GM19372 (cell line): Measurements from ENCODE around the gene WARS2.

ENCODE experiments used
- ATAC-seq: cut with Tn5 transposase; IDR thresholded peaks from one replicate; pipeline ENCODE4 v1.9.1; 2021; ENCODE audit warnings: mild to moderate bottlenecking, low read depth, moderate library complexity; ENCODE audit not compliant: unreplicated experiment

WARS2 gene

DNA sequence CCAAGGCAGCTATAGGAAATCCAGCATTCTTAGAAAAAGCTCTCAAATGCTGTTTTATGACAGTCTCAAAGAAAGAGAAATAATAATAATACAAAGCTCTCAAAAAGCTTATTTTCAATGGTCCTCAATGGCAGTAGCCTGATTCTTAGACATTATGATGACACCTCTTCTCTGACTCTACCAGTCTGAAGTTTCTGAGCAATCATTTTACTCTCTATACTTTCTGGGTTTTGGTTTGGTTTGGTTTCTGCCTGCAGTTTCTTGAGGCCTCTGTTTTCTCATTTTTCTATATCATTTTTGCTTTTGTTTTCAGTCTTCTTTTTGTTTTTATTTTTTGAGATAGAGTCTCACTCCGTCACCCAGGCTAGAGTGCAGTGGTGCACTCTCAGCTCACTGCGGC is 102.1 kb downstream of the WARS2 start:
- ATAC-seq, result no peak

DNA sequence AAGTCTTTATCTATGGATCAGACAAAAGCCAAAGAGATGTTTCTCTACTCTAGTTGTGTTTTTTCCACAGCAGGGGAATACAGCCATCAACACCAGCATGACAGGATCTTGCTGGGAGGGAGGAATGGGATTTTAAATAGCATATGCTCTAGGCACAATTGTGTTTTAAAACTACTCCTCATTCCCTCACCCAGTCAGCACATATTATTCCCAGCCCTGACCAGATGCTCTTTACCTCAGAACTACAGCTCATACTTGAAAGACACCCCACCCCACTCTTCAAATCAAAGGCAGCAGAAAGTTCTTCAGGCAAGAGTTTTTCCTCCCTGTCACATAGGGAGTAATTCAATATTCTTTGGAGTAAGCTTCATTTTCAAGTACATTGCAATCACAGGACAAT is 106.1 kb downstream of the WARS2 start:
- ATAC-seq, result no peak

DNA sequence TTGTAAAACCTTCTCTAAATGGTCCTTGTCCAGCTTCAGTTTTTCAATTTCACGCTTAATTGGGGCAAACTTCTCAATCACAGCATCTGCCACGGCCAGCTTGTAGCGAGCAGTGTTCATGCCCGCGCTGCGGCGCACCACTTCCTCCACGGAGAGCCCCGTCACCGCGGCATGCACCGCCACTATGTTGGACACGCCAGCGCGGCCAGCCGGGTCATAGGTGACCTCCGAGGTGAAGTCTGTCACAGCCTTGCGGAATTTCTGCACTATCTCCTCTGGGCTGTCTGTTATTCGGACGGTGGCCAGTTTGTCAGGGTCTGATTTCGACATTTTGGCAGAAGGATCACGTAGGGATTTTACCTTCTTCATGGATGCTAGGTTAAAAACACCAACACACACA is 107.5 kb downstream of the WARS2 start:
- ATAC-seq, result no peak

DNA sequence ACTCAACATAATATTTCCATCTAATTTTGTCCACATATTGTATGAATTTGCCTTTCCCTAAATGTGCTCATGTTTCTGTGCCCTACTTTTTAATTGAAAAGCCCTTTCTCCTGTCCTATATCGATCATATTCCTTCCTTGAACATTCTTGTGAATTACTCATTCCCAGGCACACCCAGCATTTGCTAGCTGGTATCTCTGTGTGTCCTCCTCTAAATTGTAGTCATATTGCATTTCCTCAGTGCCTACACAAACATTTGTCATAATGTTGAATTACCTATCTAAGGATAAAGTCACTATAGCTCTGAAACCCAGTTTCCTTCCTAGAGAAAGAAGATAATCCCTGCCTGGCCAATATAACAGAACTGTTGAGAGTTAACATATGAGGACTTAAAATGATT is 112.7 kb downstream of the WARS2 start:
- ATAC-seq, result no peak

DNA sequence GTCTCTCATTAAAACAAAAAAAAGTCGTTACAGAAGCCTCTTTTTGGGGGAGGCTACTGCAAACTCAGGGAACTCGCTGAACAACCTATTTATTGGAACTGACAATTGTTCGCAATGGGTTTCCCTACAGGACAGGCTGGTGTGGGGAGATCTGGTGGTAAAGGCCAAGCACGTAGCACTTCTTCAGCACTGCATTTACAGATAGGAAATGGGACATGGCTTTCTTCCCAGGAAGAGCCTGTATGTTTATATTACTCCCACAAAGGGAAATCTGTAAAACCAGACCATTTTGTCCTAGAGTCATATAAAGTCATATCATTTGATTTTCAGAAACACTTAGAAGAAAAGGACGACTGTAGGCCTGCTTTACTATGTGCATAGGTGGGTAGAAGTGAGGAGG is 113.5 kb downstream of the WARS2 start:
- no peak for ATAC-seq

DNA sequence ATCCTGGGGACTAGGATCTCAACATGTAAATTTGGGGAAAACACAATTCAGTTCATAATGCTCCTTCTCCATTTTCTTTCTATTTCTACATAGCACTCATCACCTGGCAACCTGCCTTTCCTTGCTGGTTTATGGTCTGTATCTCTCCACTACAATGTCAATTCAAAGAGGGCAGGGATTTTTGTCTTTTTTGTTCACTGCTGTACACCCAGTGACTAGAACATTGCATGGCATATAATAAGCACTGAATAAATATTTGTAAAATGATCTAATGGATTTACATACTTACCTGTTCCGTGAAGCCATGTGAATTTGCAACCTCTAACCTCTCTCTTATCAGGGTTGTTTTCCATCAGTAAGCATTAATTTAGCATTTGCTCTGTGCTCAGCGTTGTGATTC is 124.9 kb downstream of the WARS2 start:
- ATAC-seq, result no peak

DNA sequence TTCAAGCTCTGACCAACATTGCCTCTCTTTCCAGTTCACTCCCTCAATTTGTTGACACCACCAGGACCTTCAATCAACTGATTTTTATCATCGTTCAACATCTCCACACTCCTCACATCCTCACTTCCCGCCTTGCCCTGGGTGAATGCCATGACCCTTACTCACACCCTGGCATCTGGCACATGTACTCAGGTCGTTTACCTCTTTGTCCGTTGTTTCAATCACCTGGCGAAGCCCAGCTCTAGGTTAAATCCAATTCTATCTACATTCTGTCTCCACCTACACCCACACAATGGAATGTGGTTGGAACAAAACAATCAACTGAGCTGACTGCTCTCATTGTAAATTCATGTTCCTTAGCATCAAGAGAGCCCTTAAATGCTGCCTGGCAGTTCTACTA is 128.1 kb downstream of the WARS2 start:
- ATAC-seq, result no peak

DNA sequence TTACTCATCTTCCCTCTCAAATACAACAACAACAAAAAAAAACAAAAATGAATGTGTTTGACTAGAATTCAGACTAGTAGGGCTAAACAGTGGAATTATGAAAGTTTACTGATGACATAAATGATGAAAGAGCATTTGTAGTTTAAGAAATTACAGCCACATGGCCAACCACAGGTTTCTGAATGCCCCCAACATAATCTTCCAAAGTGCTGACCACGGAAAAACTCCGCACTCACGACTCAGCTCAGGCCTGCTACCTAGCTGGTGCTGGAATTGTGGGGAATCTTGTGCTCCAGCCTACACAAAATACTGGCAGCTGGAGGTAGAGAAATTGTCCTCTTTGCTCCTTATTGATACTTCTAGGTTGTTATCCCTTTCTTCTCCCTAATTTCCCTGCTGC is 128.7 kb downstream of the WARS2 start:
- no peak for ATAC-seq

DNA sequence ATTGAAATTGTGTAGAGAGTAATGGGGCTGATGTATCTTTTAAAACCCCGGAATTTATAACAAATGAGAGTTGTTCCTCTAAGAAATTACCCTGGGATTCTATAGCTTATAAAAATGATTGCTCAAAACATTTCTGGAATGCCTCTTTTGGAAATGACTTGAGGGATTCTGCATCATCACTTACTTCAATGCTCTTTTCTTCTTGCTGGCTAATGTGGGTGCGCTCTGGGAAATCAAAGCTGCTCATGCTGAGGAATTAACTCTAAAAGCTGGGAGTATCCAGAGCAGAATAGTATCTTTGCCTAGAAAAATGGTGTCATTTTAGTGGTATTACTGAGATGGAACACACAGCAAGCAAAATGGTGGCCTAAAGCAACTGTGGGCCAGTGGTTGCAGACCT is 129.3 kb downstream of the WARS2 start:
- ATAC-seq, result no peak

DNA sequence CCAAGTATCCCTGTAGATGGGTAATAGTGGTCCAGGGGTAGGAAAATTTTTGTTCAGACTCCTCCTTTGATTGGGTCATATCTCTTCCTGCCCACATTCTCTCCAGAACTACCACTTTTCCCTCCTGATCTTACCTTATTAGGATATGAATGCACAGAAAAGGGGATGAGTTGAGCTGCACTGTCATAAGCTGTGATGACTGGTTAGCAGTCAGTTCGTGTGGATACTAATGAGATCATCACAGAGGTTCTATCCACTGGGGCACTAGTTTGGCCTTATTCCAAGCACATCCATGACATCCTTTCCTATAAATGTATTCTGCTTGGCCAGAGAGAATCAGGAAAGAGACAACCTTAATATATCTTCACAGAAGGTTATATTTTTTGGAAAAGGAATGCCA is 130.3 kb downstream of the WARS2 start:
- no peak for ATAC-seq

DNA sequence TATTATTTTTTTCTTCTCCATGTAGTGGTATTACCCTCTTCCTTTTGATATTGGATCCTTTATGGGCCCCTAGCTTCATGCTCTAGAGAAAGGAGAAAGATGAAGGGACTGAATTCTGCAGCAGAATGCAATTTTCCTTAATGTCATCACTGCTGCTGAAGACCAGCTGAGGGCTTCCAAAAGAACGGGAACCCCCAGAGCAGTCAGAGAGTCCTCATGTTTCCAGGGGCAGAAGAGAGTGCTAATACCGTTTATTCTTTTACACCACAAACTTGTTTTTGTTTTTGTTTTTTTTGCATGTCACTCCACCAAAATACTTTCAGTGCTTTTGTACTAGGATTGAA is 131.2 kb downstream of the WARS2 start:
- no peak for ATAC-seq

DNA sequence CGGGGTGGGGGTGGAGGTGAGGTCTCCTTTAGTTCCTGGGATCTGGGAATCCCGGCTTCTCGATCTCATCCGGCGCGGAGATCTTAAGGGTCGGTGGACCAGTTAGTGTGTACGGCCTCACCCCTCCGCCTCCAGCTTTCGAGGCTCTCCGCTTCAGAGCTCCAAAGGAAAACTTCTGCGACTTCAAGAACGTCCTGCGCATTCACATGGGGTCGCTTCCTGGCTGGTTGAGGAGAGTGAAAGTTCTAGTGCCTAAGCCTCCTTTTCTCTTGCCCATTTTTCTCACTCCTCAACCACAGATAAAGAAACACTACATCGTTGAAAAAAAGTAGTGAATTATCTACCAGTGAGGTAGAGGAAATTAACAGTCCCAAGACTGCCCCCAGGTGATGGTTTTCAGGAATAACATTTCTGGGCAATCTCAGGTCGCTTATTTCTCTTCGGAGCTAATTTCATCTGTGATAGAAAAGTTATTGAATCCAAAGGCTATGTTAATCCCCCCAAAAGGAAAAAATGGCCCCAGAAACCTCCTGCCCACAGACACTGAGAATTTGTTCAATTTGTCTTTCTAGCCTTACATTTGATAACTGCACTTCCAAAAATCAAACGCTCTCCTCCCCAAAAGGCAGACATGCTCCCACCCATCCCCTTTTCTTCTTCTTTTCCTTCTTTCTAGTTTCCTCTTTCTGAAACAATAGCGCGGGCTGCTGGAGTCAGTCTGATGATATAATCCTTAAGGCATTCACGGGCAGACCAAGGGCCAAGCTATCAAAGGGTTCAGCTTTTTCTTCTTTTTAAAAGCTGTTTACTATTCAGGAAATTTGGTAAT is 131.8 kb downstream of the WARS2 start:
- ATAC-seq, result peak; percentile 76

DNA sequence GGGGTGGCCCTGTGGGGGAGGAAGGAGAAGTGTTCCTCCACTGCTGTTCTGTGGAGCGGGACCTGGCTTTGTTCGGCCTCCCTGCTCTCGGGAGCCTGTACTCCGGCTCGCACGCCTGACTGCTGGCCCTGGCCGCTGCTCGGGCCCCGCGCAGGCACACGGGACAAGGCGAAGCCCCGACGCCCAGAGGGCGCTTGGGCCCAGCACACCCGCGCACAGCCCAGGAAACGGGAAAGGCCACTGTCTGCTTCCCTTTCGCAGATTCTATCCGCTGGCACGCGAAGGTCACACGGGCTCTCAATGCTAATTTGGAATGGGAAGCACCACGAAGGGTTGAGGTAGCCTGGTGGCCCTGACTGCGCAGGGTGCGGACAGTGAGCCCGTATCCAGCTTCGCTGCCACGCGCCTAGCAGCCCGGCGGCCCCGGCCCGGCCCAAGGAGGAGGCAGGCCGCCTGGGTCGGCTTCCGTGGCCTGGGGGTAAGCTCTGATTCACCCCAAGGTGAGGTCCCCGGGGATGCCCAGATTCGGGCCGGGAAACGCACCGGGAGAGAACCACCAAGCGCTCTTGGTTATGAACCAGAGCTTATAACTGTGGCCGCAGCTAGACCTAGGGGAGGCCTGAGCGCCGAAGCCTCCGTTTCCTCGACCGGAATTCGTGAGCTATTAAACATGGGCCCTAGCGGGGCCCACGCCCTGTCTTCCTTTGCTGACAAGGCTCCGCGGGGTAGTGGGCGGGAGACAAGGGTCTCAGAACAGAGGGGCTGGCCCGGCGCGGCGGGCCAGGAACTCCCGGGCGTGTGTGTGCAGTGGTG is 132.6 kb downstream of the WARS2 start:
- ATAC-seq, result no peak

DNA sequence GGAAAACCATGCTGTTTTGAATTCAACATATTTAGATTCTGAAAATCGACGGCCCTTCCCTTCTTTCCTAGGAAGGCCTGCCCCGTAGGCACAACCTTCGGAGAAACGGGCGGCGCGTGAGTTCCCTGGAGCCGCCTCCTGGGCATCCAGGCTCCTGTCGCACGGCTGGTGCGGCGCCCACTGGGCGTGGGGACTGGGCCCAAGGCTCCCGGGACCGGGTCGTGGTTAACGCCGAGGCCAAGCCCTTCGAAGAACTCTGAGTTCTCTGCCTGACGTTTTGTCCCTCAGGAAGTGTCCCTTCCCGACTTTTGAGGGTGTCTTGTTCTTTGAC is 133.1 kb downstream of the WARS2 start:
- no peak for ATAC-seq

DNA sequence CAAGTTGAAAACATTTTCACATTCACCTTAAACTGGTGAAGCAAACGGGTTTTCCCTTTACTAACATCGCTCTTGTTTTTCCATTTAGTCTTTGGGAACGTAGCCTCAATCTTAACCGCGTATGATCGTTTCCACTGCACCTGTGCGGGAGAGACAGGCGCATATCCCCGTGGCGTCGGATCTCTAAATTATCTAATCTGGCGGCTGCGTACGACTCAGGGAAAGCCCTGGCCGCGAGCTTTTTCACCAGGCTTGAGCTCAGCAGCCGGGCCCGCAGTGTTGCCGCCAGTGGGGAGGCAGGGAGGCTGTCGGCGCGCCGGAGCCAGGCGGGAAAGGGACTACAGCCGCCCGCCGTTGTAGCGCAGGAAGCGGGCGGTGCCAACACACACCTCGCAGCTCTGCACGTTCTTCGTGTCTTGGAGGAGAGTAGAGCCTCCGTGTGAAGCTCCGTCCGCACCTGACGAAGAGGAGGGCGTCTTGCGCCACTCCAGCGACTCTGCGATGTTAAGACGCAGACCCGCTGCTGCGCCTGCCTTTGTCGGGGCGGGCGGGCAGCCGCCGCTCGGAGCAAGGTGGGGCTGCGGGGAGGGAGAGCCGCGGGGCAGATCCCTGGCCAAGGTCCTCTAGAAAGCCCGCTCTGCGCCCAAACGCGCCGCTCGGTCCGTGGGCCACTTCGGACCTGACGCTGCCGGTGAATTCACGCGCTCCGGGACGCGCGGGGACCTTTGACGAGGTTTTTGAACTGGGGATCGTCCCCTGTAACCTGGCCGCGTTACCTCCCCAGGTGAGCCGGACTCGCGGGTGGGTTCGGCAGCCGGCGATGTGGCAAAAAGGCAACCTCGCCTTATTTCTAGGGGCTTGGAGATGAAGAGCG is 133.8 kb downstream of the WARS2 start:
- ATAC-seq, result no peak

DNA sequence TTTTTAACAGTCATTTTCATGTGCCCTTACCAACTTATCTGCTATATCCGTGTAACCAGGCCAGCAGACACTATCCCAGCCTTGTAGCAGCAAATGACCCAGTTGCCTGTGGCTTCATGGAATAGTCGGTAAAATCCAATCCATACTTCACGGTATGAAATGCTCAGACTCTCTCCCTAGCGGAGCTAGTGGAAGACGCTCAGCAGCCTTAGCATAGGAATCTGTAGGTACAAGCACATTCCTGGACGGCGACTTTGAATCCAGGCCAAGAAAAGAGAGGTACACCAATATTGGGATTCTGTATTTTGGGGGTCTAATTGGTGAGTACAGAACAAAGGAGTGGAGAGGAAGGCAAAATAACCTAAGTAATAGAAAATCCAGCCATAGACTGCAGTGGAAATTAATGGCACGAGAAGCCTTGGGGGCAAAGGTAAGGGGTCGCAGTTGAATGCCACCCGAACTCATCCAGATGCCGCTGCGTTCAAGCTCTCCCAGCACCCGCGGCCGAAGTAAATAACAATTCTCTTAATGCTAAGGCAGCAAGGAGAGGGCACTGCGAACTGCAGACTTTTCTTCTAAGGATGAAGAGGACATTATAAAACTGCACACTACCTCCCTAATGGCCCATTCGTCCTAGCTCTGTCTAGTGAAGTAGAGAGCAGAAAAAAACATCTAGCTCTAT is 134.6 kb downstream of the WARS2 start:
- no peak for ATAC-seq

DNA sequence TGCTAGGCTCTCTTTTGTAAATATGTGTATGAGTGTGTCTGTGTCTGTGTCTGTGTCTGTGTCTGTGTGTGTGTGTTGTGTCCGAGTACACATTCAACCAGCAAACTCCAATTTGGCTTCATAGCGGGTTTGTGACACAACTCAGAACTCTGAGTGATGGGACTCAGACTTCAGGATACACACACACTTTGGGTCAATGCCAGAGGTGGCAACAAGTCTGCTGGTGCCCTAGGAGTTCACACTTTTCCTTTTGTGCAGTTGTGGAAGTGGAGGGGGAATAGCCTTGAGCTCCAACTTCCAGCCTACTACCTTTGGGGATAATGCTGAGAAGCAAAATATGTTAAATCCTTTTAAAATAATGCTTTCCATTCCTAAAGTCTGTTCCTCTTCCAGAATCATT is 135.7 kb downstream of the WARS2 start:
- no peak for ATAC-seq

DNA sequence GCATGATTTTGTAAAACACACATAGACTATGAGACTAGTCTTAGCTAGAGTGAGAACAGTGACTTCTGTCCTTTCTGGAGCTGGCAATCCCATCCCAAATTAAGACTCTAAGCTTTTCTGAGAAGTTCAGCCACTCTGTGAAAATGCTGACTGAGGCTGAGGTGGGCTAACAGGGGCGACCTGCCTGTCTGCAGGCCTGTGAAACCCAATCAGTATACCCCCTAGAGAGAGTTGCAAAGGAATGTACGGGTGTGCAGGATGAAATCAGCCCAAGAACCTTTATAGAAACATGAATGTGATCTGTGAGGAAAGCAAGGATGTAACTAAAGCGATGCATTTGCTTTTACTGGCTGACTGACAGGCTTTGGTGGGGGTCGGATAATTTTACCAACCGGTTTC is 136.3 kb downstream of the WARS2 start:
- no peak for ATAC-seq

DNA sequence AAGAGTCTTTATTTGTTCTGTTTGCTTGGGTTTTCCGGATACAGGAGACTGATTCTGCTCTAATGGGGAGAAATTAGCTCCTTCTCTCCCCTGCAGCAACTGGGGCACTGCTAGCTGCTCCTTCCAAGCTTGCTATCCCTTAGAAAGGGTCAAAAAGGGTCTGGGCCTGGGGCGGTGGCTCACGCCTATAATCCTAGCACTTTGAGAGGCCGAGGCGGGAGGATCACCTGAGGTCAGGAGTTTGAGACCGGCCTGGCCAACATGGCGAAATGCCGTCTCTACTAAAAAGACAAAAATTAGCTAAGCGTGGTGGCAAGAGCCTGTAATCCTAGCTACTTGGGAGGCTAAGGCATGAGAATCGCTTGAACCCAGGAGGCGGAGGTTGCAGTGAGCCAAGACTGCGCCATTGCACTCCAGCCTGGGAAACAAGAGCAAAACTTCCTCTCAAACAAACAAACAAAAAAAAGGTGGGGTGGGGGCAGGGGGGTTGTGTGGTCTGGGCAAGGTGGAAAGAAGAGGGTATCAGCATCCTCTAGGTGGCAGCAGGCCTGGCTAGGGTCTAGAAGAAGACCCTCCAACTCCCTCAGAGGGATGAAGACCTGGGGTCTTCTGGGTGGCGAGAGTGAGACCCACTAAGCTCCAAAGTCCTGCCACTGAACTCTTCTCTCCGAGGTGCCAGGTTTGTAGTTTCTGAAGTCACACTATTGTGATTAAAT is 136.9 kb downstream of the WARS2 start:
- ATAC-seq, result no peak

DNA sequence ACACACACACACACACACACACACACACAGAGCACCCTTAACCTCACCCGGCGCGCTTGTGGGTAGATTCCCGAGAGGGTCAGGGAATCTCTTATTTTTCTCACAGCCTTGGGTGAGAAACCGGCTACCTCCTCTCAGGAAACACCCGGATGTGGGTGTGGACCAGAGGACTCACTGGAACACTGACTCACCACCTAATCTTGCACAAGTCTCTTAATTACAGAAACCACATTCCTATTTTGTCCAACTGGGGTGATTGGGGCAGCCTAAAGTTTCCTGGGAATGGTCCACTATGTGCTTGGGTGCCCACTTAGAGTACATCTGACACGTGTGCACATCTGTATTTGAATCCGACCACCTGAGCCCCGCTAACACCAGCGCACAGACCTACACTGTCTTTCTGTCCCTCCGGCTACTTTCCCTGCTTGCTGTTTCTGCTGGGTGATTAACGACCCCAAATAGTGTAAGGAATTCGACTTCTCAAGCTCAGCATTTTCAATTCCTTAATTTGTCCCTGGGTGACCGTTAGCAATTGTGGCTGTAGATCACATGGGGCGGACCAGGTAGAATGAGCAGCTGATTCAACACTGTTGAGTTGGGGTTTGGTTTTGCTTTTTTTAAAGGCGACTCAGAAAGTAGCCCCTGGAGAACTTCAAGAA is 138.3 kb downstream of the WARS2 start:
- ATAC-seq, result no peak
